Measurements from ENCODE around the gene AMPD3. TPM values are rescaled to one million over a fixed set of nuclear protein-coding genes. Genes with fewer than 3 reads are reported as not detected.

Gene AMPD3
- total RNA-seq, 1 experiment from 2014 or later: 17.4 TPM

DNA sequence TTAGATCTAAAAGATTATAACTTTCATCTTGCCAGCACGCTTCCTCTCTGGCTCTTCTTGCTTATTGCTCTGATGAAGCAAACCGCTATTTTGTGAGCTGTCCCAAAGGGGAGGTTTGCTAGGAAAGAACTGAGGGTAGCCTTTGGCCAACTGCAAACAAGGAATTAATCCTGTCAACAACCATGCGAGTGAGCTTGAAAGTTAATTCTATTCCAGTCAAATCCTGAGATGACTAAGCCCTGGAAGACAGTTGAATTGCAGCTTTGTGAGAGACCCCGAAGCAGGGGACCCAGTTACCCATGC lies 96.2 kb downstream of the AMPD3 start:
- no TSS peak for BruUV-seq (replicated peaks)
- TF ChIP-seq, protein P1, sequence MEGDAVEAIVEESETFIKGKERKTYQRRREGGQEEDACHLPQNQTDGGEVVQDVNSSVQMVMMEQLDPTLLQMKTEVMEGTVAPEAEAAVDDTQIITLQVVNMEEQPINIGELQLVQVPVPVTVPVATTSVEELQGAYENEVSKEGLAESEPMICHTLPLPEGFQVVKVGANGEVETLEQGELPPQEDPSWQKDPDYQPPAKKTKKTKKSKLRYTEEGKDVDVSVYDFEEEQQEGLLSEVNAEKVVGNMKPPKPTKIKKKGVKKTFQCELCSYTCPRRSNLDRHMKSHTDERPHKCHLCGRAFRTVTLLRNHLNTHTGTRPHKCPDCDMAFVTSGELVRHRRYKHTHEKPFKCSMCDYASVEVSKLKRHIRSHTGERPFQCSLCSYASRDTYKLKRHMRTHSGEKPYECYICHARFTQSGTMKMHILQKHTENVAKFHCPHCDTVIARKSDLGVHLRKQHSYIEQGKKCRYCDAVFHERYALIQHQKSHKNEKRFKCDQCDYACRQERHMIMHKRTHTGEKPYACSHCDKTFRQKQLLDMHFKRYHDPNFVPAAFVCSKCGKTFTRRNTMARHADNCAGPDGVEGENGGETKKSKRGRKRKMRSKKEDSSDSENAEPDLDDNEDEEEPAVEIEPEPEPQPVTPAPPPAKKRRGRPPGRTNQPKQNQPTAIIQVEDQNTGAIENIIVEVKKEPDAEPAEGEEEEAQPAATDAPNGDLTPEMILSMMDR (conservative IDR thresholded peaks at IDR 0.05): no peak
- TF ChIP-seq EZH2 (IDR thresholded peaks at IDR 0.05; ENCODE audit: low read depth): no peak
- no peaks in the 10 kb centered on the region for H3K9me3 ChIP-seq (ENCODE audit: insufficient read depth, low read depth)
- no peaks in the 10 kb centered on the region for H3K9me2 ChIP-seq (ENCODE audit: insufficient read depth)
- peak overlapping the region; percentile 69; the same call in 1 of the 2 replicates for H3K27ac ChIP-seq
- H3K4me3 ChIP-seq: no peak overlapping the region
- H3K27me3 ChIP-seq (ENCODE audit: insufficient read depth, low read depth): no peaks in the 10 kb centered on the region
- H3F3A ChIP-seq (ENCODE audit: insufficient read depth, low read depth): peaks cover 10% of the 10 kb centered on the region; the same call in 1 of the 2 replicates
- H2AFZ ChIP-seq: no peak overlapping the region
- peak overlapping the region; percentile 64; the same call in 1 of the 2 replicates for H3K4me2 ChIP-seq
- ChIA-PET POLR2A (ENCODE audit: unreplicated experiment) (no interaction called here), CTCF (no interaction called here)
- H3K36me3 ChIP-seq (ENCODE audit: low read depth): no peaks in the 10 kb centered on the region
- no peaks in the 10 kb centered on the region for H4K20me1 ChIP-seq (ENCODE audit: insufficient read depth)
- no peak for DNase-seq
- peaks cover 14% of the 10 kb centered on the region for H3K4me1 ChIP-seq (replicated peaks; ENCODE audit: insufficient read depth)
- no peaks in the 10 kb centered on the region for H3K79me2 ChIP-seq (ENCODE audit: low read depth)
- intact Hi-C loops (cut with micrococcal nuclease; ENCODE audit: unreplicated experiment): no loop called here

DNA sequence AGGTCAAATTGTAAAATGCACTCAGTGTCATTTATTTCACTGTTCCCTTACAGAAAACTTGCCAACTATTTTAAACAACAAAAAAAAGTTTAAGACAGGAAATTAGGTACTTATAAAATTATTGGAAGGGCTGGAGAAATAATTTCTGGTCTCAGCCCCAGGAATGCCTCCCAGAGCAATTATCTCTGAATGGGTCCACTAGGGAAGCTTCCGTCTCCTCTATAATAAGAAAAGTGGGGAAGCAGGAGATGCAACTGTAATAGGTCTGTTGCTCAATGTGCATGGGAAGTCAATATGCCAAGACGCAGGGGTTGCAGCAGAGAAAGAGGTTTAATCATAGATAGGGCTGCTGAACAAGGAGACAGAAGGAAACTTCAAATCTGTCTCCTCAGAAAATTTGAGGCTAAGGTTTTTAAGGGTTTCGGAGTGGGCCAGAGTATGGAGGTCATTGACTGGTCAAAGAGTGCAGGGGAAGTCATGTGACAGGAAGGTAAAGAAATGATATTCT lies 96.8 kb downstream of the AMPD3 start:
- Histone ChIP-seq H3K27me3 (ENCODE audit: insufficient read depth, low read depth) (no peaks in the 10 kb centered on the region), H4K20me1 (ENCODE audit: insufficient read depth) (no peaks in the 10 kb centered on the region), H3F3A (ENCODE audit: insufficient read depth, low read depth) (peaks cover 10% of the 10 kb centered on the region; the same call in 1 of the 2 replicates), H3K79me2 (ENCODE audit: low read depth) (no peaks in the 10 kb centered on the region), H2AFZ (no peak overlapping the region), H3K4me2 (no peak overlapping the region), H3K4me1 (replicated peaks; ENCODE audit: insufficient read depth) (peaks cover 20% of the 10 kb centered on the region), H3K9me3 (ENCODE audit: insufficient read depth, low read depth) (no peaks in the 10 kb centered on the region), H3K27ac (no peak overlapping the region), H3K9me2 (ENCODE audit: insufficient read depth) (no peaks in the 10 kb centered on the region), H3K4me3 (no peak overlapping the region), H3K36me3 (ENCODE audit: low read depth) (no peaks in the 10 kb centered on the region)
- POLR2A ChIA-PET (ENCODE audit: unreplicated experiment): interaction anchor here (0.5 kb wide), 1 partner anchor 65 kb away, joined by 3 read pairs; no protein-coding TSS in a partner anchor
- BruUV-seq (replicated peaks): no TSS peak
- CTCF ChIA-PET: no interaction called here
- no peak for DNase-seq
- TF ChIP-seq, protein P1 (conservative IDR thresholded peaks at IDR 0.05): no peak
- TF ChIP-seq EZH2 (IDR thresholded peaks at IDR 0.05; ENCODE audit: low read depth): no peak
- intact Hi-C loops (cut with micrococcal nuclease; ENCODE audit: unreplicated experiment): no loop called here

DNA sequence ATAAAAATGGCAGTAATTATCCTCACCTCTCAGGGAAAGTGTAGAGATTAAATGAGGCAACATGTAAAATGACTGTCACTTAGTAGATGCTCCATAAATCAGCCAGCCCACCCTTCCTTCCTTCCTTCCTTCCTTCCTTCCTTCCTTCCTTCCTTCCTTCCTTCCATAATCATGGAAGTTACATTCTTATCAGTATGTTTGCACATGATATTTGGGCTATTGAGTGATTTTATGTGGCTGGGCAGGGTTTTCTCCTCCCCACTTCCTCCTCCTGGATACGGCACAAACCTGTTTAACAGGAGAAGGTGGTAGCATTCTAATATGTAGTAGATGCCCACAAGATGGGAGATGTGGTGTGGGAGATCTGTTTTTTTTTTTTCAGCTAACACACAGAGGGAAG lies 101.5 kb downstream of the AMPD3 start:
- H2AFZ ChIP-seq: no peak overlapping the region
- H4K20me1 ChIP-seq (ENCODE audit: insufficient read depth): no peaks in the 10 kb centered on the region
- ChIA-PET CTCF (no interaction called here), POLR2A (ENCODE audit: unreplicated experiment) (interaction anchor here (0.6 kb wide), 1 partner anchor 15 kb away, joined by 4 read pairs; no protein-coding TSS in a partner anchor)
- no peaks in the 10 kb centered on the region for H3K9me2 ChIP-seq (ENCODE audit: insufficient read depth)
- no peaks in the 10 kb centered on the region for H3K36me3 ChIP-seq (ENCODE audit: low read depth)
- peak overlapping the region; percentile 8; the same call in 1 of the 2 replicates for H3K4me2 ChIP-seq
- H3K4me1 ChIP-seq (replicated peaks; ENCODE audit: insufficient read depth): peaks cover 27% of the 10 kb centered on the region
- no peak overlapping the region for H3K27ac ChIP-seq
- no TSS peak for BruUV-seq (replicated peaks)
- H3K4me3 ChIP-seq: no peak overlapping the region
- no peaks in the 10 kb centered on the region for H3K9me3 ChIP-seq (ENCODE audit: insufficient read depth, low read depth)
- intact Hi-C loops (cut with micrococcal nuclease; ENCODE audit: unreplicated experiment): no loop called here
- DNase-seq: peak in 1 of 2 experiments; percentile 74
- peaks cover 10% of the 10 kb centered on the region; the same call in 1 of the 2 replicates for H3F3A ChIP-seq (ENCODE audit: insufficient read depth, low read depth)
- TF ChIP-seq EZH2 (IDR thresholded peaks at IDR 0.05; ENCODE audit: low read depth): no peak
- TF ChIP-seq, protein P1 (conservative IDR thresholded peaks at IDR 0.05): no peak
- no peaks in the 10 kb centered on the region for H3K79me2 ChIP-seq (ENCODE audit: low read depth)
- H3K27me3 ChIP-seq (ENCODE audit: insufficient read depth, low read depth): no peaks in the 10 kb centered on the region

Other genes with a start within 250 kb of the AMPD3 start
- 16.4 and 18.6 TPM in 2 replicates for gene SBF2, start 161.0 kb upstream of the AMPD3 start, total RNA-seq (2021)
- 21.9 and 22.5 TPM in 2 replicates for gene ADM, start 150.2 kb upstream of the AMPD3 start, total RNA-seq (2021)
- 33.7 and 36.8 TPM in 2 replicates for gene RNF141, start 85.9 kb downstream of the AMPD3 start, total RNA-seq (2021)
- gene LYVE1, start 113.4 kb downstream of the AMPD3 start, total RNA-seq (2021): not detected in 2 replicates
- gene IRAG1, start 238.5 kb downstream of the AMPD3 start, total RNA-seq (2021): 0.65 and 1.3 TPM in 2 replicates